Neural progenitor cell (in vitro differentiated cells): ENCODE measurements around the gene E2F3.

Experiments used
- CTCF ChIP-seq: fragments of 200-600 bp; sonication (generic); IDR thresholded peaks from 2 replicates; pipeline ENCODE4 v1.5.1; 2017; ENCODE audit warnings: antibody characterized with exemption, mild to moderate bottlenecking
- EZH2 ChIP-seq: fragments of 200-600 bp; sonication (generic); IDR thresholded peaks from 2 replicates; pipeline ENCODE4 v1.6.1; 2017; ENCODE audit warnings: antibody characterized with exemption, mild to moderate bottlenecking, moderate library complexity
- EZH2phosphoT487 ChIP-seq: fragments of 200-600 bp; sonication (generic); IDR thresholded peaks from 2 replicates; pipeline ENCODE4 v1.6.1; 2017; ENCODE audit warnings: antibody characterized with exemption

- TF ChIP-seq EZH2 = no peak
- TF ChIP-seq CTCF = no peak
- no peak for TF ChIP-seq EZH2phosphoT487
Measured at GRCh38 chr6:20370801-20371200, 30.9 kb upstream of the E2F3 start.
